ENCODE measurements around the gene CXCR3. TPM values are rescaled to one million over a fixed set of nuclear protein-coding genes. Genes with fewer than 3 reads are reported as not detected.

Gene CXCR3
- total RNA-seq, 1 donor from 2014 or later, result 1.6 TPM

Other genes with a start within 250 kb of the CXCR3 start
- 129 TPM for gene OGT, start 85.4 kb downstream of the CXCR3 start, total RNA-seq
- gene GCNA, start 40.1 kb downstream of the CXCR3 start, total RNA-seq, result 3.4 TPM
- gene CXorf49, start 99.8 kb upstream of the CXCR3 start, total RNA-seq, result not detected
- not detected for gene CXorf49B, start 144.8 kb upstream of the CXCR3 start, total RNA-seq